HepG2 (cell line): ENCODE data around the gene RPTOR. TPM values are rescaled to one million over a fixed set of nuclear protein-coding genes. Genes with fewer than 3 reads are reported as not detected.

Experiments used
- ATAC-seq: fragments of 200-7000 bp; cut with Tn5 transposase; 3 replicates; pipeline ENCODE4 v1.9.1; 2020; ENCODE audit warnings: mild to moderate bottlenecking, moderate library complexity
- BruUV-seq: library from RNA; stranded (reverse); fragments of 400-500 nt; replicated peaks from 2 replicates; lab custom pipeline; 2021; lab: Mats Ljungman, UMichigan
- CTCF ChIA-PET: fragments of 300-600 bp; formaldehyde crosslinking; extraction: SDS; loops from one replicate; lab custom pipeline; 2021; ENCODE audit warnings: low total read pairs, inconsistent platforms, low intra/inter-chr PET ratio; lab: Yijun Ruan, JAX
- POLR2A ChIA-PET: fragments of 350-600 bp; sonication (Branson Sonifier 250); formaldehyde crosslinking; loops from one replicate; lab custom pipeline; 2020; ENCODE audit warnings: antibody characterized with exemption, inconsistent platforms; lab: Yijun Ruan, JAX
- DNase-seq: peaks from one replicate; pipeline ENCODE4 v3.0.0-alpha.2; 2015; ENCODE audit warnings: low spot score
- FAIRE-seq: peaks from 3 replicates; lab custom pipeline; 2011; peaks lifted over from hg19 to GRCh38; lab: Jason Lieb, UNC
- H2AFZ ChIP-seq: one replicate; pipeline ENCODE4 v1.6.1; 2011; ENCODE audit warnings: low read length, inconsistent platforms
- H3K27ac ChIP-seq: fragments of 300-600 bp; 3 replicates; pipeline ENCODE4 v1.8.0; 2011; ENCODE audit warnings: mixed run types, mild to moderate bottlenecking, mixed read lengths, low read length, inconsistent platforms; ENCODE audit not compliant: insufficient read depth; ENCODE audit errors: extremely low read length
- H3K27me3 ChIP-seq, 2 experiments: fragments of 200-600 bp in 1 of 2; 2 replicates in 1 of 2; 3 replicates in 1 of 2; pipeline versions ENCODE4 v1.6.0 to v1.8.0; 2011; ENCODE audit warnings: low read length in 2 of 2, mild to moderate bottlenecking in 2 of 2, moderate library complexity in 2 of 2, inconsistent platforms in 1 of 2; ENCODE audit not compliant: insufficient read depth in 2 of 2, control insufficient read depth in 1 of 2
- H3K36me3 ChIP-seq, 2 experiments: fragments of 200-600 bp in 1 of 2; replicated peaks in 1 of 2; 2 replicates in 1 of 2; 3 replicates in 1 of 2; pipeline versions ENCODE4 v1.5.1 to v1.8.0; 2011; ENCODE audit warnings: low read length in 2 of 2, inconsistent platforms in 1 of 2; ENCODE audit not compliant: insufficient read depth in 2 of 2, control insufficient read depth in 1 of 2
- H3K4me1 ChIP-seq: 2 replicates; pipeline ENCODE4 v1.5.1; 2012; ENCODE audit warnings: low read length, inconsistent platforms; ENCODE audit not compliant: insufficient read depth
- H3K4me2 ChIP-seq: 2 replicates; pipeline ENCODE4 v1.6.0; 2011; ENCODE audit warnings: low read depth, low read length, inconsistent platforms
- H3K4me3 ChIP-seq, 3 experiments: fragments of 200-600 bp in 1 of 3; sonication (generic), shearing (Covaris generic) in 1 of 3; replicated peaks in 1 of 3; 2 replicates each; pipeline ENCODE4 v1.5.1; 2011 to 2016; ENCODE audit warnings: low read length in 3 of 3, inconsistent platforms in 2 of 3, low read depth in 2 of 3, mild to moderate bottlenecking in 2 of 3, control low read depth in 1 of 3, mixed read lengths in 1 of 3; ENCODE audit not compliant: insufficient read depth in 1 of 3
- H3K79me2 ChIP-seq: one replicate; pipeline ENCODE4 v1.6.1; 2011; ENCODE audit warnings: low read length, inconsistent platforms; ENCODE audit not compliant: insufficient read depth
- H3K9ac ChIP-seq: 2 replicates; pipeline ENCODE4 v1.6.0; 2011; ENCODE audit warnings: mild to moderate bottlenecking, low read depth, low read length, inconsistent platforms; ENCODE audit not compliant: insufficient read depth
- H3K9me3 ChIP-seq: 2 replicates; pipeline ENCODE4 v1.5.1; 2012; ENCODE audit warnings: mild to moderate bottlenecking, low read length
- H4K20me1 ChIP-seq: 2 replicates; pipeline ENCODE4 v1.6.0; 2011; ENCODE audit warnings: inconsistent platforms, mild to moderate bottlenecking, low read length, moderate library complexity; ENCODE audit not compliant: insufficient read depth
- AGO1 ChIP-seq: fragments of 200-400 bp; formaldehyde crosslinking; IDR thresholded peaks from 2 replicates; pipeline ENCODE4 v1.6.1; 2017; ENCODE audit warnings: mild to moderate bottlenecking, low read depth, low read length, moderate library complexity; ENCODE audit not compliant: poor library complexity, severe bottlenecking
- GABPB1 ChIP-seq: IDR thresholded peaks from 2 replicates; pipeline ENCODE4 v1.6.1; 2016; ENCODE audit warnings: mild to moderate bottlenecking, missing genetic modification reagents, moderate library complexity, missing compliant biosample characterization
- GTF3A ChIP-seq: sonication (generic); formaldehyde crosslinking; conservative IDR thresholded peaks from 2 replicates; pipeline ENCODE4 v1.4.0; 2020; ENCODE audit warnings: mild to moderate bottlenecking, missing genetic modification reagents
- KDM2A ChIP-seq: sonication (generic); formaldehyde crosslinking; IDR thresholded peaks from 2 replicates; pipeline ENCODE4 v1.4.0; 2020; ENCODE audit warnings: low read depth, missing genetic modification reagents, borderline replicate concordance
- NCOR1 ChIP-seq: fragments of 200-600 bp; sonication (generic); IDR thresholded peaks from 2 replicates; pipeline ENCODE4 v1.7.0; 2017; ENCODE audit warnings: antibody characterized with exemption, low read length, borderline replicate concordance
- TCF7 ChIP-seq: sonication (generic); IDR thresholded peaks from 2 replicates; pipeline ENCODE4 v1.6.1; 2016; ENCODE audit warnings: antibody characterized with exemption, low read depth
- ZBTB20 ChIP-seq: sonication (generic); formaldehyde crosslinking; IDR thresholded peaks from 2 replicates; pipeline ENCODE4 v1.8.1; 2023; ENCODE audit warnings: missing genetic modification reagents, low read depth, mild to moderate bottlenecking, borderline replicate concordance
- ZBTB7B ChIP-seq: sonication (generic); formaldehyde crosslinking; IDR thresholded peaks from 2 replicates; pipeline ENCODE4 v1.4.0; 2020; ENCODE audit warnings: missing genetic modification reagents
- ZMYM3 ChIP-seq: sonication (generic); formaldehyde crosslinking; IDR thresholded peaks from 2 replicates; pipeline ENCODE4 v1.5.1; 2020; ENCODE audit warnings: mild to moderate bottlenecking, missing genetic modification reagents
- WGBS: methylation state at CpG from one replicate; pipeline ENCODE4 v1.1.6; 2017; ENCODE audit warnings: low lambda C conversion rate; 5-methylcytosine and 5-hydroxymethylcytosine counted together
- in situ Hi-C: cut with HindIII; loops from 2 replicates; pipeline ENCODE4 v1.10.0; 2017; ENCODE audit warnings: low pct_unique_long_range_greater_than_20kb; ENCODE audit not compliant: extremely low pct_ligation_motif_present
- intact Hi-C: fragments of 100-400 bp; cut with micrococcal nuclease; formaldehyde crosslinking; loops from one replicate; pipeline ENCODE4 v1.10.0; 2022; ENCODE audit not compliant: unreplicated experiment
- polyA plus RNA-seq, 8 experiments: library from polyadenylated mRNA; depleted of rRNA in 3 of 8; stranded (reverse) in 7 of 8; unstranded in 1 of 8; fragments of >200 nt; fragmentation: Illumina TruSeq in 4 of 8; extraction: Trizol in 4 of 8; gene quantifications; 2 replicates each; pipeline versions ENCODE4 v1.2.1 to v1.2.3, GENCODE V29; 2011 to 2016; ENCODE audit warnings: low read depth in 4 of 8, missing spikeins in 1 of 8, mixed read lengths in 1 of 8; ENCODE audit not compliant: insufficient read depth in 1 of 8
- total RNA-seq, 5 experiments: library from RNA; depleted of rRNA; stranded (reverse); fragments of >200 nt; fragmentation: Illumina TruSeq; extraction: Trizol; gene quantifications; 2 replicates each; pipeline ENCODE4 v1.2.3, GENCODE V29; 2016; ENCODE audit warnings: low read depth in 1 of 5
- TF ChIP-seq, protein P1 (sequence below): sonication (generic); formaldehyde crosslinking; IDR thresholded peaks from 2 replicates; pipeline ENCODE4 v1.5.0; 2020; ENCODE audit warnings: mild to moderate bottlenecking, missing genetic modification reagents
- TF ChIP-seq, protein P2 (sequence below): sonication (generic); IDR thresholded peaks from 2 replicates; pipeline ENCODE4 v1.6.1; 2016; ENCODE audit warnings: low read depth, borderline replicate concordance
- TF ChIP-seq, protein P3 (sequence below): sonication (generic); formaldehyde crosslinking; IDR thresholded peaks from 2 replicates; pipeline ENCODE4 v1.4.0; 2020; ENCODE audit warnings: mild to moderate bottlenecking, missing genetic modification reagents

RPTOR gene
- total and polyA plus RNA-seq, 2 of the 13 experiments (the other 11 are each of a cell fraction or from before 2014, with no cell fraction given), result 6.6 to 25.3 TPM

DNA sequence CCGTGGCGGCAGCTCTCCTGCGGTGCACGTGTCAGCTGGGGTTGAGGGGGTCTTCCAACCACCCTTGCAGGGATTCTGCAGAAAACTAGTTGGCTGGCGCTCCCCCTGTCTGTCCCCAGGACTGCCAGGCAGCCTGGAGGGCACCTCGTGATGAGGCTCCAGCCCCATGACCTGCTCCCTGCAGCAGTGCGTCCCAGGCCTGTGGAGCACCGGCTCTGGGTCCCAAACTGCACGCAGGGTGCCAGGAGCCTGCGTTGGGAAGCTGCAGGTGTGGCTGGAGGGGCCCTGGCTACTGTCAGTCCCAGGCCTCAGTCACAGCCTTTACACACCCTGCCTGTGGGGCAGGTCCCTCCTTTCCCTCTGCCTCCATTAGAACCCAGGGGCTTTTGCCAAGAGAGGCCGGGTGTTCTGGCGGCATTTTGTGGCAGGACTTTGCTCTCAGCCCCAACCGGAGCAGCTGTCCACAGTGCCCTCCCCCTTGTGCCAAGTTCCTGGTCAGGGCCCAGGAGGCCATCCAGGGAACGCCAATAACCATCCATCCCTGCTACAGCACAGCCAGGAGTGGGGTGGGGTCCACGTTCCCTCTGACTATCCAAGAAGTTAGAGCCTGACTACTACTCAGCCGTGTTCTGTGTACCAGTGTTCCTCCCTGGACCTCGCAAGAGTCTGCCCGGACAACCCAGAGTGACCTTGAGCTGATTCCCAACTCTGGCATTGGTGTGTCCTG, 456.2 kb downstream of the RPTOR start (continued):
- TF ChIP-seq, protein P1, sequence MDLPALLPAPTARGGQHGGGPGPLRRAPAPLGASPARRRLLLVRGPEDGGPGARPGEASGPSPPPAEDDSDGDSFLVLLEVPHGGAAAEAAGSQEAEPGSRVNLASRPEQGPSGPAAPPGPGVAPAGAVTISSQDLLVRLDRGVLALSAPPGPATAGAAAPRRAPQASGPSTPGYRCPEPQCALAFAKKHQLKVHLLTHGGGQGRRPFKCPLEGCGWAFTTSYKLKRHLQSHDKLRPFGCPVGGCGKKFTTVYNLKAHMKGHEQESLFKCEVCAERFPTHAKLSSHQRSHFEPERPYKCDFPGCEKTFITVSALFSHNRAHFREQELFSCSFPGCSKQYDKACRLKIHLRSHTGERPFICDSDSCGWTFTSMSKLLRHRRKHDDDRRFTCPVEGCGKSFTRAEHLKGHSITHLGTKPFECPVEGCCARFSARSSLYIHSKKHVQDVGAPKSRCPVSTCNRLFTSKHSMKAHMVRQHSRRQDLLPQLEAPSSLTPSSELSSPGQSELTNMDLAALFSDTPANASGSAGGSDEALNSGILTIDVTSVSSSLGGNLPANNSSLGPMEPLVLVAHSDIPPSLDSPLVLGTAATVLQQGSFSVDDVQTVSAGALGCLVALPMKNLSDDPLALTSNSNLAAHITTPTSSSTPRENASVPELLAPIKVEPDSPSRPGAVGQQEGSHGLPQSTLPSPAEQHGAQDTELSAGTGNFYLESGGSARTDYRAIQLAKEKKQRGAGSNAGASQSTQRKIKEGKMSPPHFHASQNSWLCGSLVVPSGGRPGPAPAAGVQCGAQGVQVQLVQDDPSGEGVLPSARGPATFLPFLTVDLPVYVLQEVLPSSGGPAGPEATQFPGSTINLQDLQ (CRISPR knock-in tag), result 0 out of 2 replicates have a peak, but pooled peaks have one; percentile 29
- 0 out of 2 replicates have a peak, but pooled peaks have one; percentile 41 for TF ChIP-seq NCOR1
- TF ChIP-seq ZBTB7B, result 0 out of 2 replicates have a peak, but pooled peaks have one; percentile 16
- TF ChIP-seq, protein P2, sequence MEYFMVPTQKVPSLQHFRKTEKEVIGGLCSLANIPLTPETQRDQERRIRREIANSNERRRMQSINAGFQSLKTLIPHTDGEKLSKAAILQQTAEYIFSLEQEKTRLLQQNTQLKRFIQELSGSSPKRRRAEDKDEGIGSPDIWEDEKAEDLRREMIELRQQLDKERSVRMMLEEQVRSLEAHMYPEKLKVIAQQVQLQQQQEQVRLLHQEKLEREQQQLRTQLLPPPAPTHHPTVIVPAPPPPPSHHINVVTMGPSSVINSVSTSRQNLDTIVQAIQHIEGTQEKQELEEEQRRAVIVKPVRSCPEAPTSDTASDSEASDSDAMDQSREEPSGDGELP, result peak; percentile 79; the same call in 1 of the 2 replicates
- 0 out of 2 replicates have a peak, but pooled peaks have one; percentile 10 for TF ChIP-seq GABPB1
- TF ChIP-seq, protein P3, sequence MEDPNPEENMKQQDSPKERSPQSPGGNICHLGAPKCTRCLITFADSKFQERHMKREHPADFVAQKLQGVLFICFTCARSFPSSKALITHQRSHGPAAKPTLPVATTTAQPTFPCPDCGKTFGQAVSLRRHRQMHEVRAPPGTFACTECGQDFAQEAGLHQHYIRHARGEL, result no peak
- TF ChIP-seq, all 625 proteins: peak for 64

DNA sequence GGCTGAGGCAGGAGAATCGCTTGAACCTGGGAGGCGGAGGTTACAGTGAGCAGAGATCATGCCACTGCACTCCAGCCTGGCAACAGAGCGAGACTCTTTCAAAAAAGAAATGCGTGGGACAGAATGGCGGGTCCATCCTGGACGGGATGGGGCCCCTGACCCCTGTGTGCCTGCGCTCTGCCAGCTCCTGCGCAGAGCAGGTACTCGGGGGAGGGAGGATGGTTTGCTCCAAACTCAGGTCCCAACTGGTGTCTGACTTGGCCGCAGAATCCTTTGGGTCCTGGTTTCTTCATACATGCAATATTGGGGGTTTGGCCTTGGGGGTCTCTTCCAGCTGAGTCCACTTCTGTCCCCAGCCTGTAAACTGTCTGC, 457.4 kb downstream of the RPTOR start:
- DNase-seq (no peak), FAIRE-seq (no peak), ATAC-seq (no peak)
- no peak for TF ChIP-seq ZMYM3
- 0 out of 2 replicates have a peak, but pooled peaks have one; percentile 7 for TF ChIP-seq KDM2A (CRISPR knock-in tag)
- TF ChIP-seq GTF3A (CRISPR knock-in tag), result no peak
- no peak for TF ChIP-seq TCF7
- peak; percentile 87 for TF ChIP-seq AGO1
- TF ChIP-seq ZBTB20 (CRISPR knock-in tag), result no peak
- POLR2A ChIA-PET, result interaction anchor here (1.1 to 2.0 kb wide), 4 partner anchors 11 to 237 kb away, joined by 3 to 10 read pairs (median 3); partner anchors contain the start of genes CHMP6, NDUFAF8 and TEPSIN
- H3K27me3 ChIP-seq, result peaks cover 7 to 44% of the 10 kb centered on the region in 2 experiments; a peak in 4 of 5 replicates
- H4K20me1 ChIP-seq, result 0 out of 2 replicates have a peak, but pooled peaks cover 4% of the 10 kb centered on the region
- H3K79me2 ChIP-seq, result no peaks in the 10 kb centered on the region
- peaks cover 16 to 25% of the 10 kb centered on the region in 2 experiments; a peak in 4 of 5 replicates for H3K36me3 ChIP-seq
- peaks cover 39% of the 10 kb centered on the region for H3K4me1 ChIP-seq
- H2AFZ ChIP-seq, result no peak overlapping the region
- no peak overlapping the region for H3K4me3 ChIP-seq
- H3K9me3 ChIP-seq, result no peaks in the 10 kb centered on the region
- H3K9ac ChIP-seq, result no peak overlapping the region
- CTCF ChIA-PET, result no interaction called here
- in situ Hi-C loops (no loop called here), intact Hi-C loops (no loop called here)
- no peak overlapping the region for H3K27ac ChIP-seq
- no peak overlapping the region for H3K4me2 ChIP-seq
- 80% methylated on average over 7 of the region's 10 CpGs for WGBS
- BruUV-seq, result TSS peak; percentile 37
